ENCODE results near the gene IFT27. TPM values are rescaled to one million over a fixed set of nuclear protein-coding genes. Genes with fewer than 3 reads are reported as not detected.
A peak's percentile ranks its signal among the peaks of the same experiment; 100 is the strongest.

Gene IFT27
- total RNA-seq, 1 donor from 2014 or later: 30.2 TPM

DNA sequence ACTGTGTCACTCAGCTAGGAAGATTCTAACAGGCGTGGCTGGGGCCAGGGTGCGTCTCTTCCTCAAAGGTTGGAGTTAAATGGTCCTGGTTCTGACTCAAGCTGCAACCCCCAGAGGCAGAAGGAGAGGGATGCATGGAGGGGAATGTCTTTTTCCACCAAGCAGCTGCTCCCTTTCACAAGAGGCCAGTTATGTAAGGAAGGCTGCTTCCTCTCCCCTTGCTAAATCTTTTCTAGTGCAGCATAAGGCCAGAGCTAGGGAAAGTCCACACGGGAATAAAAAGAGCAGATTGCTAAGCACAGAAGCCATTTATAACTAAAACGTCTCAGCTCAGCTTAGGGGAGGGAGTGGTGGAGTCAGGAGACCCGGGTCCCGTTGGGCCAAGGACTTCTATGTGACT, 30.9 kb upstream of the IFT27 start:
- intact Hi-C loops (cut with DNase I): no loop called here
- no peak overlapping the region for H3K4me3 ChIP-seq
- TF ChIP-seq, protein P1, sequence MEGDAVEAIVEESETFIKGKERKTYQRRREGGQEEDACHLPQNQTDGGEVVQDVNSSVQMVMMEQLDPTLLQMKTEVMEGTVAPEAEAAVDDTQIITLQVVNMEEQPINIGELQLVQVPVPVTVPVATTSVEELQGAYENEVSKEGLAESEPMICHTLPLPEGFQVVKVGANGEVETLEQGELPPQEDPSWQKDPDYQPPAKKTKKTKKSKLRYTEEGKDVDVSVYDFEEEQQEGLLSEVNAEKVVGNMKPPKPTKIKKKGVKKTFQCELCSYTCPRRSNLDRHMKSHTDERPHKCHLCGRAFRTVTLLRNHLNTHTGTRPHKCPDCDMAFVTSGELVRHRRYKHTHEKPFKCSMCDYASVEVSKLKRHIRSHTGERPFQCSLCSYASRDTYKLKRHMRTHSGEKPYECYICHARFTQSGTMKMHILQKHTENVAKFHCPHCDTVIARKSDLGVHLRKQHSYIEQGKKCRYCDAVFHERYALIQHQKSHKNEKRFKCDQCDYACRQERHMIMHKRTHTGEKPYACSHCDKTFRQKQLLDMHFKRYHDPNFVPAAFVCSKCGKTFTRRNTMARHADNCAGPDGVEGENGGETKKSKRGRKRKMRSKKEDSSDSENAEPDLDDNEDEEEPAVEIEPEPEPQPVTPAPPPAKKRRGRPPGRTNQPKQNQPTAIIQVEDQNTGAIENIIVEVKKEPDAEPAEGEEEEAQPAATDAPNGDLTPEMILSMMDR (IDR thresholded peaks at IDR 0.05): no peak
- no peaks in the 10 kb centered on the region for H3K9me3 ChIP-seq
- peaks cover 16% of the 10 kb centered on the region for H3K27me3 ChIP-seq (ENCODE audit: low read depth)
- DNase-seq (no peak), ATAC-seq (no peak)
- no peak overlapping the region for H3K27ac ChIP-seq
- H3K4me1 ChIP-seq: no peaks in the 10 kb centered on the region
- H3K36me3 ChIP-seq: no peaks in the 10 kb centered on the region

GRCh38 chr22:36803358-36803757, 27.4 kb upstream of the IFT27 start:
- intact Hi-C loops (cut with DNase I): no loop called here
- Histone ChIP-seq H3K9me3 (no peaks in the 10 kb centered on the region), H3K36me3 (no peaks in the 10 kb centered on the region), H3K4me3 (no peak overlapping the region), H3K27ac (no peak overlapping the region), H3K4me1 (no peaks in the 10 kb centered on the region), H3K27me3 (ENCODE audit: low read depth) (peaks cover 19% of the 10 kb centered on the region)
- DNase-seq (no peak), ATAC-seq (no peak)
- TF ChIP-seq, protein P1 (IDR thresholded peaks at IDR 0.05): no peak

DNA sequence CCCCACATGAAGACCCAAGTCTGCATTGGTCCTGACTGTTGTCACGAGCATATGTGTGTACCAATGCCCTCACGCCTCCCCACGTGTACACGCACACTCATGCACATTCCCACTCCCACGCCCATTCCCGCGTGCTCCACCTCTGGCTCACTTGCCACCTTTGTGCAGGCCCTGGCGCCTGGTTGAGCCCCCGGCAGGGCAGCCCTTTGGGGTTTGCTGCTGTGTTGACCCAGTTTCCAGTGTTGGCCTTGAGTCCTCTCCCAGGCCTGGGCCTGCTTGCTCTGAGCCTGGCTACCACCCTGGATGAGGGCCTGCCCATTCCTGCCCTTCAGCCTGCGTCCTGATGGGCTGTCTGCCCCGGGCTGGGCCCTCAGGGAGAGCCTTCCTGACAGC, 22.8 kb upstream of the IFT27 start:
- intact Hi-C loops (cut with DNase I): no loop called here
- peak in 1 of 2 donors; percentile 40 for ATAC-seq
- no peak overlapping the region for H3K27ac ChIP-seq

DNA sequence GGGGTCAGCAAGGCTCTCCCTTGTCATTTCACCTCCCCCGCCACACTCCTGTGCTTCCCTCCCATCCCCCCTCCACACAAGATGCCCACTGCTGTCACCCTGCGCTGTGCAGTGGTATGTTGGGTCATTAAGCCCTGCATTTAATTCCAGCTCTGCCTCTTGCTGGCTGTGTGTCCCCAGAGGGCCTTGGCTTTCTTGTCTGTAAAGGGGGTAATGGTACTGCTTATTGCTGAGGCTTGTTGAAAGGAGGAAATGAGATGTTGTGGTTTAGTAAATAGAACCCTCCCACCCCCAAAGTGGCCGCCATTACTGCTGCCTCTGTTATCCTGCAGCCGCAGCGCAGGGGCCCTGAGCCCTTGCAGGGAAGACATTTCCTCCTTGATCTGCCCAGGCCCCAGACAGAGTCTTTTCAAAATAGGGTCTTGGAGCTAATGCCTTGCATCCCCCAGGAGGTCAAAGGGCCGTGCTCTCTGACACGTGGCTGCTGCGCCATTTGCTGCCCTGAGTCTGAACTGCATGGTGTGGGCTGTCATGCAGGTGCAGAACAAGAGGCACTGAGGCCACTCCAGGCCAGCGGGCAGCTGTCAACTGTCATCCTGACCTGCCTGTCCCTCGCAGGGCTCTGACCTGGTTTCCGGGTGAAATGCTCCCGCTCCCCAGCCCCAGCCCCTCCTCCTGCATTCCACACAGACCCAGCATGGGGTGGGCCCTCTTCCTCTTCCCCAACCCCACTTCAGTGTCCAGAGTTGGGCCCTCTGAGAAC, 22.2 kb upstream of the IFT27 start:
- H3K4me1 ChIP-seq: no peaks in the 10 kb centered on the region
- no peak overlapping the region for H3K27ac ChIP-seq
- TF ChIP-seq, protein P1 (IDR thresholded peaks at IDR 0.05): no peak
- no peaks in the 10 kb centered on the region for H3K9me3 ChIP-seq
- no peak overlapping the region for H3K4me3 ChIP-seq
- DNase-seq: no peak
- H3K27me3 ChIP-seq (ENCODE audit: low read depth): peaks cover 7% of the 10 kb centered on the region
- intact Hi-C loops (cut with DNase I): no loop called here
- no peak for ATAC-seq
- H3K36me3 ChIP-seq: no peaks in the 10 kb centered on the region

More for the DNA sequence above, 22.8 kb upstream of the IFT27 start:
- TF ChIP-seq, protein P1 (IDR thresholded peaks at IDR 0.05): no peak
- no peaks in the 10 kb centered on the region for H3K36me3 ChIP-seq
- DNase-seq: no peak
- H3K4me3 ChIP-seq: no peak overlapping the region
- peaks cover 7% of the 10 kb centered on the region for H3K27me3 ChIP-seq (ENCODE audit: low read depth)
- no peaks in the 10 kb centered on the region for H3K9me3 ChIP-seq
- H3K4me1 ChIP-seq: no peaks in the 10 kb centered on the region

DNA sequence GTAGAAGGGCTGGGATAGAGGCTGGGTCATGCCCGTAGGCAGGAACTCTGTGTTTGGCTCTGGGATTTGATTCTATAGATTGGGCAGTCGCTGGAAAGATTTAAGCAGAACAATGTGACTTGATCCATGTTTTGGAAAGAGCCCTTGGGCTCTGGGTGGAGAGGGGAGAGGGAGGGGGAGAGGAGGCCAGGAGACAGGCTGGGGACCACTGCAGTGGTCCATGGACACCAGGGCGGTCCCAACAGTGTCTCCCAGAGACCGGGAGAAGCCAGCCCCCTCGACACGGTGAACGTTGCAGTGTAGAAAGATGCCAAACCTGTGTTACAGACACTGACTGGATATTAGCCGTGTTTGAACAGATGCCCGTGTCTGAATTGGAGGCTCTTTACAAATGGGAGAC, 21.5 kb upstream of the IFT27 start:
- H3K27me3 ChIP-seq (ENCODE audit: low read depth): peaks cover 11% of the 10 kb centered on the region
- no peak for DNase-seq
- H3K4me1 ChIP-seq: no peaks in the 10 kb centered on the region
- no peak for ATAC-seq
- no peaks in the 10 kb centered on the region for H3K36me3 ChIP-seq
- H3K27ac ChIP-seq: no peak overlapping the region
- H3K9me3 ChIP-seq: no peaks in the 10 kb centered on the region
- H3K4me3 ChIP-seq: no peak overlapping the region
- intact Hi-C loops (cut with DNase I): no loop called here
- TF ChIP-seq, protein P1 (IDR thresholded peaks at IDR 0.05): no peak
